ENCODE measurements around the gene GPBP1L1.

Gene GPBP1L1

GRCh38 chr1:45687014-45687753 lies 851 bp upstream of the GPBP1L1 start:
- H3K4me3 ChIP-seq (ENCODE audit: low read length), result peak overlapping the region; percentile 94
- H3K4me2 ChIP-seq (ENCODE audit: low read length), result peak overlapping the region; percentile 93
- peaks cover 11% of the 10 kb centered on the region; the same call in 1 of the 2 replicates for H4K20me1 ChIP-seq (ENCODE audit: control insufficient read depth, insufficient read depth, low read depth, low read length)
- no peaks in the 10 kb centered on the region for H3K9me3 ChIP-seq (ENCODE audit: control insufficient read depth, insufficient read depth, low read length)
- H3K27ac ChIP-seq (ENCODE audit: low read depth, low read length), result peak overlapping the region; percentile 92
- peaks cover 65% of the 10 kb centered on the region for H3K36me3 ChIP-seq (ENCODE audit: control insufficient read depth, low read length)
- no peak for TF ChIP-seq EZH2phosphoT487 (IDR thresholded peaks at IDR 0.05; ENCODE audit: borderline replicate concordance, low read length)
- TF ChIP-seq CTCF (IDR thresholded peaks at IDR 0.05; ENCODE audit: low read depth, low read length, poor library complexity, severe bottlenecking), result no peak
- H3K79me2 ChIP-seq (ENCODE audit: control insufficient read depth, low read length), result peaks cover 90% of the 10 kb centered on the region
- H3F3A ChIP-seq (ENCODE audit: control insufficient read depth, insufficient read depth), result peaks cover 10% of the 10 kb centered on the region
- H3K27me3 ChIP-seq (ENCODE audit: control insufficient read depth, low read length), result no peaks in the 10 kb centered on the region
- no peaks in the 10 kb centered on the region for H3K9me2 ChIP-seq (replicated peaks; ENCODE audit: control insufficient read depth, low read length)
- H3K4me1 ChIP-seq (ENCODE audit: control insufficient read depth, low read length), result peaks cover 46% of the 10 kb centered on the region

- Histone ChIP-seq H3K79me2 (ENCODE audit: control insufficient read depth, low read length) (peaks cover 94% of the 10 kb centered on the region), H3K27ac (ENCODE audit: low read depth, low read length) (peak overlapping the region; percentile 92), H3K9me3 (ENCODE audit: control insufficient read depth, insufficient read depth, low read length) (no peaks in the 10 kb centered on the region), H3K4me1 (ENCODE audit: control insufficient read depth, low read length) (peaks cover 59% of the 10 kb centered on the region), H3F3A (ENCODE audit: control insufficient read depth, insufficient read depth) (peaks cover 10% of the 10 kb centered on the region), H3K4me2 (ENCODE audit: low read length) (peak overlapping the region; percentile 93), H3K9me2 (replicated peaks; ENCODE audit: control insufficient read depth, low read length) (no peaks in the 10 kb centered on the region), H3K27me3 (ENCODE audit: control insufficient read depth, low read length) (no peaks in the 10 kb centered on the region), H4K20me1 (ENCODE audit: control insufficient read depth, insufficient read depth, low read depth, low read length) (peaks cover 15% of the 10 kb centered on the region; the same call in 1 of the 2 replicates), H3K4me3 (ENCODE audit: low read length) (peak overlapping the region; percentile 94), H3K36me3 (ENCODE audit: control insufficient read depth, low read length) (peaks cover 64% of the 10 kb centered on the region)
- TF ChIP-seq CTCF (IDR thresholded peaks at IDR 0.05; ENCODE audit: low read depth, low read length, poor library complexity, severe bottlenecking) (peak; percentile 37), EZH2phosphoT487 (IDR thresholded peaks at IDR 0.05; ENCODE audit: borderline replicate concordance, low read length) (no peak)
These were observed 382 bp downstream of the GPBP1L1 start for GRCh38 chr1:45686015-45686287.

- Histone ChIP-seq H3K4me3 (ENCODE audit: low read length) (peak overlapping the region; percentile 94), H3K4me2 (ENCODE audit: low read length) (peak overlapping the region; percentile 93), H4K20me1 (ENCODE audit: control insufficient read depth, insufficient read depth, low read depth, low read length) (peaks cover 19% of the 10 kb centered on the region), H3K79me2 (ENCODE audit: control insufficient read depth, low read length) (peaks cover 94% of the 10 kb centered on the region), H3K4me1 (ENCODE audit: control insufficient read depth, low read length) (peaks cover 64% of the 10 kb centered on the region), H3K9me2 (replicated peaks; ENCODE audit: control insufficient read depth, low read length) (no peaks in the 10 kb centered on the region), H3K36me3 (ENCODE audit: control insufficient read depth, low read length) (peaks cover 64% of the 10 kb centered on the region), H3K9me3 (ENCODE audit: control insufficient read depth, insufficient read depth, low read length) (no peaks in the 10 kb centered on the region), H3K27ac (ENCODE audit: low read depth, low read length) (peak overlapping the region; percentile 92), H3K27me3 (ENCODE audit: control insufficient read depth, low read length) (no peaks in the 10 kb centered on the region), H3F3A (ENCODE audit: control insufficient read depth, insufficient read depth) (peaks cover 9% of the 10 kb centered on the region)
- TF ChIP-seq CTCF (IDR thresholded peaks at IDR 0.05; ENCODE audit: low read depth, low read length, poor library complexity, severe bottlenecking), result no peak
- TF ChIP-seq EZH2phosphoT487 (IDR thresholded peaks at IDR 0.05; ENCODE audit: borderline replicate concordance, low read length), result no peak
These were observed 872 bp downstream of the GPBP1L1 start for GRCh38 chr1:45685308-45686014.

Measured in DOHH2 (cell line).